Fibroblast of villous mesenchyme (primary cell): ENCODE results near the gene OR4X2. TPM values are rescaled to one million over a fixed set of nuclear protein-coding genes. Genes with fewer than 3 reads are reported as not detected.

Experiments used
- DNase-seq: peaks from one replicate; pipeline ENCODE4 v3.0.0-alpha.2; 2010; ENCODE audit warnings: low read depth
- H3K4me3 ChIP-seq: 2 replicates; pipeline ENCODE4 v1.5.1; 2011; ENCODE audit warnings: low read depth, mild to moderate bottlenecking, low read length
- CTCF ChIP-seq: IDR thresholded peaks from 2 replicates; pipeline ENCODE4 v1.5.1; 2012; ENCODE audit warnings: low read depth, mild to moderate bottlenecking, low read length; ENCODE audit not compliant: insufficient read depth
- total RNA-seq: library from RNA; depleted of rRNA; stranded (reverse); fragments of >200 nt; gene quantifications from 2 replicates; pipeline ENCODE4 v1.2.3, GENCODE V29; 2012

The OR4X2 gene
- total RNA-seq, 1 donor = not detected

- TF ChIP-seq CTCF = no peak
- no peak overlapping the region for H3K4me3 ChIP-seq
- no peak for DNase-seq
Observed at GRCh38 chr11:48242501-48242900, 2.4 kb upstream of the OR4X2 start.

GRCh38 chr11:48248902-48249301 lies 4.0 kb downstream of the OR4X2 start:
- no peak for TF ChIP-seq CTCF
- H3K4me3 ChIP-seq = no peak overlapping the region
- DNase-seq = no peak

GRCh38 chr11:48261600-48261999 lies 16.7 kb downstream of the OR4X2 start:
- no peak for DNase-seq
- no peak for TF ChIP-seq CTCF
- H3K4me3 ChIP-seq = no peak overlapping the region

GRCh38 chr11:48263423-48263911 lies 18.6 kb downstream of the OR4X2 start, which contains the start of gene OR4X1:
TSS of gene OR4X1 (plus strand) at chr11:48263861. CDS start at chr11:48263861, 0 bp downstream.
- TF ChIP-seq CTCF = no peak
- DNase-seq = no peak
- no peak within 1 kb of the TSS for H3K4me3 ChIP-seq

GRCh38 chr11:48270621-48271020 lies 25.7 kb downstream of the OR4X2 start:
- no peak for TF ChIP-seq CTCF
- no peak for DNase-seq
- no peak overlapping the region for H3K4me3 ChIP-seq

- H3K4me3 ChIP-seq = no peak overlapping the region
- TF ChIP-seq CTCF = no peak
- DNase-seq = no peak
Observed at GRCh38 chr11:48272606-48273005, 27.7 kb downstream of the OR4X2 start.

Other genes starting within 250 kb of the OR4X2 start
- not detected in 2 replicates for gene OR4B1, start 28.3 kb upstream of the OR4X2 start, total RNA-seq
- gene OR4X1, start 18.8 kb downstream of the OR4X2 start, total RNA-seq = not detected in 2 replicates
- not detected in 2 replicates for gene OR4S1, start 61.1 kb downstream of the OR4X2 start, total RNA-seq
- gene OR4C3, start 79.8 kb downstream of the OR4X2 start, total RNA-seq = not detected in 2 replicates
- gene OR4C5, start 121.4 kb downstream of the OR4X2 start, total RNA-seq = not detected in 2 replicates
- not detected in 2 replicates for gene OR4A47, start 243.7 kb downstream of the OR4X2 start, total RNA-seq